GM21515 (cell line): Measurements from ENCODE around the gene PPP2R3B.

ENCODE experiments used
- ATAC-seq: cut with Tn5 transposase; IDR thresholded peaks from one replicate; pipeline ENCODE4 v1.9.1; 2021; ENCODE audit not compliant: unreplicated experiment

The PPP2R3B gene

GRCh38 chrX:370963-371745 lies 15.6 kb downstream of the PPP2R3B start:
- no peak for ATAC-seq

- ATAC-seq = no peak
These were observed 16.3 kb downstream of the PPP2R3B start for GRCh38 chrX:370244-370962.

- ATAC-seq = no peak
These were observed 17.1 kb downstream of the PPP2R3B start for GRCh38 chrX:369563-370101.

- no peak for ATAC-seq
These were observed 17.7 kb downstream of the PPP2R3B start for GRCh38 chrX:368811-369562.

- no peak for ATAC-seq
These were observed 18.8 kb downstream of the PPP2R3B start for GRCh38 chrX:367866-368265.

GRCh38 chrX:367349-367748 lies 19.4 kb downstream of the PPP2R3B start:
- ATAC-seq = no peak

GRCh38 chrX:363621-364375 lies 22.9 kb downstream of the PPP2R3B start:
- no peak for ATAC-seq

GRCh38 chrX:362937-363620 lies 23.6 kb downstream of the PPP2R3B start:
- ATAC-seq = no peak

- ATAC-seq = no peak
These were observed 24.4 kb downstream of the PPP2R3B start for GRCh38 chrX:362351-362750.

GRCh38 chrX:361231-362145 lies 25.2 kb downstream of the PPP2R3B start:
- ATAC-seq = no peak

- no peak for ATAC-seq
These were observed 26.1 kb downstream of the PPP2R3B start for GRCh38 chrX:360496-361150.

- ATAC-seq = no peak
These were observed 28.0 kb downstream of the PPP2R3B start for GRCh38 chrX:358651-359143.

- ATAC-seq = no peak
These were observed 28.8 kb downstream of the PPP2R3B start for GRCh38 chrX:357693-358471.

- no peak for ATAC-seq
These were observed 29.5 kb downstream of the PPP2R3B start for GRCh38 chrX:357035-357692.

GRCh38 chrX:356385-357034 lies 30.2 kb downstream of the PPP2R3B start:
- ATAC-seq = no peak

GRCh38 chrX:355329-356050 lies 31.2 kb downstream of the PPP2R3B start:
- ATAC-seq = no peak
